HG03060 (cell line): ENCODE results near the gene EXOC6B.

Experiments used
- ATAC-seq: cut with Tn5 transposase; IDR thresholded peaks from one replicate; pipeline ENCODE4 v1.9.1; 2021; ENCODE audit warnings: low read depth, moderate number of reproducible peaks; ENCODE audit not compliant: unreplicated experiment

EXOC6B gene

DNA sequence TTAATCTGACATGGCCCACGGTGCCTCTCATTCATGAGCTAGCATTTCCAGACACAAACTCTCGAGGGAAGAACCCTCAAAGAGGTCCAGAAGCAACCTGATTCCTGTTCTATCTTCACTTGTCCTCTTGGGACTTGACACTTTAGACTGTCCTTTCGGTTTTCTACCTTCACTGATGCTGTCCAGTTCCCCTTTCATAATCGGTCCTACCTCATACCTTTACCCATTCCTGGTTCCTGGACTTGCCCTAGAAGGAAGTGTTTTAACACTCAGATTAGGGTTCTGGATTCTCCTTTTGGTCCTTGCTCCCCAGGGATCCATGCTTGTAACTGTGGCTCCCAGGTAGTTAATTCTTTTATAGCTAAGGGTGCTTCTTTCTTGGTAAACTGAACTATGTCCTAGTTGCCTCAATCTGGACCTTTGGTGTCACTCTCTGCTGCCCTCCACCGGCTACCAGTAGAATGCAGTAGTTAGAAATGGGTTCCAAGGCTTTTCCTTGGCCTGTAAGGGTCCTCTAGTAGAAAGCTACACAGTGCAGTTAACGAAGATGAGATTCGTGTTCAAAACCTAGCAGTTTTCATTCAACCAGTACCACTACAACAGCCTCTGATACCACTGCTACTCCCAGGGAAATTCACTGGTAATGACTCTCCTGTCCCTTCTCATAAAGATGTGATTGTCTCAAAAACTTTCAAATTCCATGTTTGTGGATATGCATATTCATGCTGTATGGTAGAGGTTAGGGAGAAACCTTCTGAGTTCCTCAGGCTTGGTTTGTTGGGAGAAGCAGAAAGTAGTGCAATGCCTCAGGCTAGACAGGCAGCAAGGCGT lies 500.0 kb downstream of the EXOC6B start:
- ATAC-seq, result no peak

DNA sequence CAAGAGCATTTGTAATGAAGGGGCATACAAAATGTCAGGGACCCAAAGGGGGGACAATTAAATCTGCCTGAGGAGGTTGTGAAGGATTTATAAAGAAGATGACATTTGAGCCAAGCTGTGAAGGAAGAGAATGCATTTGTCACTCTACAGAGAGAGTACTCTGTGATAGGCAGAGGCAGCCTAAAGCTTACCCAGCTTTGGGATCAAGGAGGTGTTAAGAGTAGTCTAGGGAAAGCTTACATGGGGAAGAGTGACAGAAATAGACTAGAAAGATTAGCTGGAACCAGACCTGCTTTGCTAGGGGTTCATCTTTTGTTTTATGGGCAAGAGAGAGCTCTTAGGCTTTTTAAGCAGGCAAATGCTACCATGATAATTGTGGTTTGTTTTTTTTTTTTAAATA lies 509.1 kb downstream of the EXOC6B start:
- no peak for ATAC-seq

DNA sequence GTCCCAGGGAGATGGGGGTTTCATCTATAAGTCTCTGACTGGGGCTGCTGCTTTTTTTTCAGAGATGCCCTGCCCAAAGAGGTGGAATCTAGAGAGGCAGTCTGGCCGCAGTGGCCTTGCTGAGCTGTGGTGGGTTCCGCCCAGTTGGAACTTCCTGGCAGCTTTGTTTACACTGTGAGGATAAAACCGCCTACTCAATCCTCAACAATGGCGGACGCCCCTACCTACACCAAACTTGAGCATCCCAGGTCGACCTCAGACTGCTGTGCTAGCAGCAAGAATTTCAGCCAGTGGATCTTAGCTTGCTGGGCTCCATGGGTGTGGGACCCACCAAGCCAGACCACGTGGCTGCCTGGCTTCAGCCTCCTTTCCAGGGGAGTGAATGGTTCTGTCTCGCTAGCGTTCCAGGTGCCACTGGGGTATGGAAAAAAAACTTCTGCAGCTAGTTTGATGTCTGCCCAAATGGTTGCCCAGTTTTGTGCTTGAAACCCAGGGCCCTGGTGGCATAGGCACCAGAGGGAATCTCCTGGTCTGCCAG lies 525.6 kb downstream of the EXOC6B start:
- ATAC-seq, result no peak

DNA sequence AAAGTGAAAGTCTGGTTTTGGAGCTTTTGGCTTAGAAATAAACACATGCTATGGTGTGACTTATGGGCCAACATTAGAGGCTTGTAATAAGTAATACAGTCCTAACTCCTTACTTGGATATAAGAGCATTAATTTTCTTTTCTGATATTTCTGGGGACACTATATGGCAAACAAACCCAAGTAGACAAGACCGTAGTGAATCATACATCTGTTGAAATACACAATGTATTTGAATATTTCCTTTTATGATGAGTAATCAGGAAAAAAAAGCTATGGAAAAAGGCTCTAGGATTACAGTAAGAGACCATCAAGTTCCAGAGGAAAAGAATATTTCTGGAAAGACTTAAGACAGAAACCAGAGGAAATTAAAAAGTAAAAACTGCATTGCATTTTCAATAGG lies 532.2 kb downstream of the EXOC6B start:
- no peak for ATAC-seq

DNA sequence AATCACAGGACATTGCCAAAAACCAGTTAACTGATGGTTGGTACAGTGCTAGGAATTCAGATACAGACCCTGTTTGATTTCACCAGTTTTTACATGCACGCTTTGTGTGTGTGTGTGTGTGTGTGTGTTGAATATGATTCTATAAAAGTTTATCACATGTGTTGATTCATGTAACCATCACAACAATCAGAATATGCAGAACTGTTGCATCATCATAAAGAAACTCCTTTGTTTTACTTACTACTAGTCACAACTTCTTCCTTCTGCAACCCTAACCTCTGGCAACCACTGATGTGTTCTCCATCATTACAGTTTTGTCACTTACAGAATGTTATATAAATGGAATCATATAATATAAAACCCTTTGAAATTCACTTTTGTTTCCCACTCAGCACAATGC lies 533.4 kb downstream of the EXOC6B start:
- ATAC-seq, result no peak

DNA sequence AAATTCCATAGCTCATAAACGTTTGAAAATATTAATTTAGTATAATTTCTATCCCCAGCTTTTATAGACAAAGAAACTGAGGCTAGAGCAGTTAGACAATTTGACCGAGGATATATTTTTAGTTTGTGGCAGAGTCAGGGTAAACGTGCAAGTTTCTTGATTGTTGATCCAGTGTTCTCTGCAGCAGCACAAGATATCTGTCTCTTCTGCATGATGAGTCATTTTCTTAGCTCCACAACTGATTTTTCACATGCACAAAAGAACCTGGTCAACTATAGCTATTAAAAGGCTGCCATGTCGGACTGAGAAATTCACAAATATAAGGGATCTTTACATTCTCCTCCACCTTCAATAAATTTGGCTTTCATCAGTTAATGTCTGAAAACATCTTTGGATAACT lies 534.8 kb downstream of the EXOC6B start:
- ATAC-seq, result no peak

DNA sequence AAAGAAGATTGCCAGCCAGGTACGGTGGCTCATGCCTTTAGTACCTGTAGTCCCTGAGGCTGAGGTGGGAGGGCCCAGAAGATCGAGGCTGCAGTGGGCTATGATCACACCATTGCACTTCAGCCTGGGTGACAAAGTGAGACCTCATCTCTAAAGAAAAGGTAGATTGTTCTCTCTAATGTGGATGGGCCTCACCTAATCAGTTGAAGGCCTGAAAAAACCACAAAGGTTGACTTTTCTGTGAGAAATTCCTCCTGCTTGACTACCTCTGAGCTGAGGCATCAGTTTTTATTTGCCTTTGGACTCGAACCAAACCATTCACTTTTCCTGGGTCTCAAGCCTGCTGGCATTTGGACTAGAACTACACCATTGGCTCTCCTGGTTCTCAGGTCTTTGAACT lies 536.1 kb downstream of the EXOC6B start:
- ATAC-seq, result no peak

DNA sequence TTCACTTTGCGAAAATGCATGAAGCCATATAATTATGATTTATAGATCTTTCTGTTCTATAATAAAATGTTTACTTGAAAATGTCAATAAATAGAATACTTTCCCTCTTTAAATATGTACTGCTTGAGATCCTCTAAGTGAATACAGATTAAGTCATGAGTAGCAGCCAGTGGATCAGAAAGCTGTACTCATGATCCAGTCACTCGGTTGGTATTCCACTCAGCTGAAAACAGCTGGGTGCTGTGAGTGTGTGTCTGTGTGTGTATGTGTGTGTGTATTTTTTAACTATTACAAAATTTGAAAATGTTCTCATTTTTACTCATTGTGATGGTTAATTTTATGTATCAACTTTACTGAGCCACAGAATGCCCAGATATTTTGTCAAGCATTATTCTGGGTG lies 536.5 kb downstream of the EXOC6B start:
- ATAC-seq, result no peak

DNA sequence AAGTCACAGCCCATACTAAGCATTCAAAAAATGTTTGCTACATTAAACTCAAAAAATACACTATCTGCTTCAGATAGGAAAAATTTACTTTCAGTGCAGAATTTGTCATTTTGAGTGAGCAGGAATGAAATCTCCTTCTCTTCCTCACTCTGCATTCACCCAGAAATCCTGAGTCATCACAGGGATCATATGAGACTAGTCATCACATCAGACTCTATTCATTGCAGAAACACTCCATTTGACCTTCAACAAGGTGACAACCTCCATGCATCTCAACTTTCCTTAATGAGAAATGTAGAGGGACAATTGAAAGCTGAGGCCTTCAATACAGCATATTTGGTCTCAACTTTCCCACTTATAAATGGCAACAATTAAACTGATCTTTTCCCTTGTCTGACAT lies 547.8 kb downstream of the EXOC6B start:
- no peak for ATAC-seq

DNA sequence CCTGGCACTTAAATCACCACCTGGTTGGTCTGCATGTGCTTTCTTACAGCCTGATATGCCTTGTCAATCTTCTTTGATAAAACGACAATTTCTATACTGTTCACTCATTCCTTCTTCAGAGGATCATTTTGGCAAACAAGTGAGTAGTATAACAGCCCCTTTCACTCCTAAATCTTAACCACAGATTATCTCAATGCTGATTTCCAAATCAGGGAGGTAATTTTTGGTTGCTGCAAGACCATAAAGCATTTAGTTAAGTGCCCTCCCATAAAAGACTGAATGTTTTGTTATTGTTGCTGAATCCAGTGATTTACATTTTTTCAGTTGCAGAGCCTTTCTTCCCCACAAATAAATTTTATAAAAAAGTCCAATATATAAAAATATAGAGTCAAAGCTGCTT lies 549.0 kb downstream of the EXOC6B start:
- no peak for ATAC-seq

DNA sequence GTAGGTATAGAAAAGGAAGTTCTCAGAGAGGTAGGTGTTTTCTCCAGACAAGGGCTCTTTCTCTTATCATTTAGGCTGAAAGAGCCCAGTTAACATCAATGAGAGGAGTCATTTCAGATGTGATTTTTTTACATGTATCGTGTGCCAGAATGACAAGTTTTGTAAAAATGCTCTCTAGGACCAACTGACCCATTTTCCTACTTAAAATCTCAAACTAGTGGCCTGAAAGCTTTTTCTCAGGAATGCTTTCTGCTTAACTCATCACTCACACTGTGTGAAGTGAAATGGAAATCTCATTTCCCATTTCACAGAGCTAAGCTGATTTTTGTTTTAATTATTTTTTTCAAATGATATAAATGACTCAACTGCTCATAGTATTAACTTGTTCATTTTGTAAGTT lies 549.5 kb downstream of the EXOC6B start:
- no peak for ATAC-seq

DNA sequence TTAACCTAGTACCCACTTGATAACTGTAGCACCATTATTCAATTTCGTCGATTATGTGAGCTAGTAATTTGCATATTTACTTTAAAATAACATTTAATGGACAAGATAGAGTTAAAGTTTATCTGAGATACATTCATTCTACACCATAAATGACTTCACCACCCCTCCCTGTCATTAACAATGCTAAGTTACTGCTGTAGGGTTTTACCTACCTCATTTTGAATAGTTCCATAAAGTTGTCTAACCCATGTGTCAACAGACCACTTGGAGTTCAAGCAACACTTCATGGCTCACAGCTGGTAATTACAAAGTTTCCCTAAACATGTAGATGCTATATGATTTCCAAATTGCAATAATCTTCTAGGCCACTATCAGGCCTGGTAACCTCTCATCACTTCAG lies 550.7 kb downstream of the EXOC6B start:
- ATAC-seq, result no peak

DNA sequence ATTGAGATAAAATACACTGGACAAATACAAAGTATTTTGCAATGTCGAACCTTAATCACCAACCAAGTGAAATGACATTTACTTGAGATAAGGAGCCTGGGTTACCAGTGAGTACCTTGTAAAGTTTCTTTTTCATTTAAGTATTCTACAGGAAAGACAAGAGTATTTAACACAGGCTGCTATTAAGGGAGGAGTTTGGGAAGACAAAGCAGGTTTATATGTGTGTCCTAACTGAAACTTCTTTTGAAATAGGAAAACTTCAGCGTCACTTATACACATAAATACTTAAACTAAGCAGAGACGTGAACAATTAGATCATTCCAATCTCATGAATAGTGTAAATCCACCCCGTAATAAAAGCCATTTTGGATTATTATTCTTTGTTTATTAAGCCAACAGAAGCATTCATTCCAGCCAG lies 551.4 kb downstream of the EXOC6B start:
- no peak for ATAC-seq

DNA sequence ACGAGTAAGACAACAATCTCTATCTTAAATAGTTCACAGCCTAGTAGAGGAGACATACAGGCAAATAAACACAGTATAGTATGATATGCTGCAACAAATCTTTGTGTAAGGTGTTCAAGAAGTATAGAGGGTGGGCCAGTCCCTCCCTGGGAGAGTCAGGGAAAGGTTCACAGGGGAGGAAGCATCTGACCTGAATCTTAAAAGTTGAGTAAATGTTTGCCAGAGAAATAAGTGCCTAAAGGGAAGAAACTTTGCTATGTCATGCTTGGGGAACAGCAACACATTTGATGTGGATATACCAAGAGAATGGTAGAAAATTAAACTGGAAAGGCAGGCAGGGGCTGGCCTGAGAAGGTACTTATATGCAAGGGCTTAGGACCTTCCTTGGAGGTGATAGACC lies 552.4 kb downstream of the EXOC6B start:
- ATAC-seq, result no peak

DNA sequence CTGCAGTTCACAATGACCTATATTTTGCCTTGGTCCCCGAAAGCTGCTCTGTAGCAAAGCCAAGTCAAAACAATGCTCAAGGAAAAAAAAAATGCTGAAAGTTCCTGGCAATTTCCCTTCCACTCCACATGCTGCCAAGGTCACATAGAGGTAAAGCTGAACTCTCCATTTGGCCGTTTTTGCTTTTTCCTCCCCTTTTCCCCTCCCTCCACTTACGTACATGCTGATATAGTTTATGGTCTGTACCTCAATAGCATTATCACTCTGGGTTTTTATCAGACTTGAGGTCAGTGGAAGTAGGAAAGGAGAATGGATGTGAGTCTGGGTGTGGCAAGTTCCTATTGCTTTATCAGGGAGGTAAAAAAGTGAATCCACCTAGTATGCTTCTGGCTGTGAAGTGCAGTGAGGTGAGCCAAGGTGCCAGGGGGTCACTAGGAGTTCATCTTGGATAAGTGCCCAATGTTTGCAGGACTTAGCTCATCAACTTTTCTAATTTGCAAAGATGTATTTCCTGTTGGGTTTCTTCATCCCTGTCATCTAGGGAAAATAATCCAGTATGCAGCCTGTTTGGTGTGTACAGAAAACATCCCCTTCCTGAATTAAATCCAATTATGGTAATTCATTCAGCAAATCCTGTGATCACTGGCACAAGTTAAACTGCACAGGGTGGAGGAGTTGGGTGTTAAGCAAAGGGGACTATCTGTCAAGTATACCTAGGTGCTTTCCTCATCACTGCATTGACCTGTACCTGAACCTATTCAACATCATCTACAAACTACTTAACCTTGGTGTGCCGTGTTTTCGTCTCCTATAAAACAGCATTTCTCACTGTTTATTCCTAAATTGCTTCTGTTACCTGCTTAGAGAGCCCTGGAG lies 553.8 kb downstream of the EXOC6B start:
- ATAC-seq, result no peak

DNA sequence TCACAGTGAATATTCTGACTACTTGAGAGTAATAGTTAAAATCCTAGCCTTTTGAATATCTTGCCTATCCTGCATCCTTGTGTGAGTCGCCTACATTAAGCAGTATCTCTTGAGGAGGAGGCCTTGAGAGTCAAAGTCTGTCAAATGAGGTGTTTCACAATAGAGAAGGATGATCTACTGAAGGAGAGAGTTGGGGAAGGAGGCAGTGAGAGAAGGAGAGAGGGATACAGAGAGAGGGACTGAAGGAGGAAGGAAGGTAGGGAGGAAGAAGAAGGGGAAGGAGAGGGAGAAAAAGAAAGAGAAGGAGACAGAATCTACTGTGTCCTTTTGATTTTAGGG lies 554.6 kb downstream of the EXOC6B start:
- no peak for ATAC-seq

DNA sequence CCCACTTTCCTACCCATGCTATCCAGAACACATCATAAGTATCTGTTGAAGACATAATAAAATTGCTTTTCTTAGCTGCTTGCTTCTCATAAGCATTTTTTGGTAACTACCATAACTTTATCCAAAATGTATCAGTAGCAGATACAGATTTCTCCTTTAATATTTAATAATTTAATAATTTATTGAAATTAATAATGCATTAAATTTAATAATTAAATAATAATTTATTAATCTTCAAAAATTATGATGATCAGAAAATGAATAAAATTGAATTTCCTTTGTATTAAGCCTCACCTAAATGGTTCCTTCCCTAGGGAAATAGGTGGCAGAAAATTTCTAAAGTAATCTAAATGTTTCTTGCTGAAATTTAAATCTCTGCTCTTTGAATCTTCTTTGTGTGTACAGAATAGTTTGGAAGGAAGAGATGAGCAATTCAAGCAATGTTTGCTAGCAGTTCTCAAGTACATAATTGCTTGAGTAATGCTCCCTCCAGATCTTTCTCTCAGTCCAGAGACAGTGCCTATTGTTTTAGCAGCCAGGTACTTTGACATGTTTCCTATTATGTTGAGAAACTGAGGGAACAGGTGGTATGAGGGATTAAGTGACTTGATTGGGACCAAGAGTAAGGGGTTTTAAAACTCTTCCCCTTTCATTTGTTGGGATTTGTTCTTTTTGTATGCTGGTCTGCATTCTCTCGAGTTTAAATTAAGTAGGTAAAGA lies 555.1 kb downstream of the EXOC6B start:
- no peak for ATAC-seq

DNA sequence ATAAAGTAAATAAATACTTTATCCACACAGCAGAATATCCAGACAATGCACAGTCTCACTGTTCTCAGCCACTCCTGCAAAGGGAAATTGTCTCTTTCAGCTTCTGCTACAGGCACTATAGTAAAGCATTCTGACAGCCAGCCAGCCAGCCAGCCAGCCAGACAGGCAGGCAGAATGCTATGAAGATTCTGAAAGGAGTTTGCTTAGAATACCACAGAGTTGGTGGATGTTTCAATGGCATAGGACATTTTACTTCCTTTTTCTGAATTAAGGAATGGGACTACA lies 562.1 kb downstream of the EXOC6B start:
- ATAC-seq, result no peak

DNA sequence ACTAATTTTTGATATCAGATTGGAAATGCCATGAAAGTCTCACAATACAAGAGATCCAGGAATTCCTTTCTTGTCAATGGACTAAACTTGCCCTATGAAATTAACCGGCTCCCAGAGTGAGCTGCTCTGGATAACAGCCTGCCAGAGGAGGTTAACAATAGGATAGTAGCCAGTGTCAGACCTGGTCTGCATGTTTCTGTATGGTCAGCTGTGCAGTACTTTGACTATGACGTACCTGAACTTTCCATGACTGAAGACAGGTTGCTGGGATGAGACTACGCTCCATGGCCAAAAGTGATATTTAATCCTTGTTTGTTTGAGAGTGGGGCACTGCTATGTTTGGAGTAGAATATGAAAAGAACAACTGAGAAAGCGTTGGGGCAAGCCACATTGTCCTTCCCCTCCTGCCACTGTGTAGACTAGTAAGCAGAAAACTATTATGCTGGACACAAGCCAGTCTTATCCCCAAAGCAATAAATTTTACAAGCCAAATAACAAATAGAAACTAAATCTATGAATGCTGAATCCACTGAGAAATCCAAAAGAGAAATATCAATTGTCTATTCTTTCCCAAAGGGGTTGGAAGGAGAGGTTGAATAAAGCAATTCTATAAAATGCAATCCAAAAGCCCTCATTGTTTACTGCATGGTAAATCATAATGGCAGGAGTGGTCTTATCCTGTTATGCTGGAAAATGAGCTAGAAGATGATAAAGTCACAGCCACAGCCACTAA lies 562.6 kb downstream of the EXOC6B start:
- no peak for ATAC-seq

DNA sequence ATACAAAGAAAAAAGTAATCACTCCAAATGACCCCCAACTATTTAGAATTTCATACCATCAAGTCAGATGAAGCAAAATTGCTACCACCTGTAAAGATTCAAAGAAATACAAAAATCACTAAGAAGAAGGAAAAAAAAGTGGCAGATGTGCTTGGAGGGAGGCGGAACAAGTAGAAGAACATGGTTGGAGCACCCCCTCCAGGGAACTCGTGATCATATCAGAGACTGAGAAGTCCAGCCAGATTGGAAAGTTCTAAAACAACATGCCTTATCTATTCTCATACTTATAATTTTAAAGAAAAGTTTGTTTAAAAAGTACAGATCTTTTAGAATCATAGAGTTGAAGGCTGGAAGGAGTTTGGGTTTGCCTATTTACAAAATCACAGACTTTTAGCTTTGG lies 564.8 kb downstream of the EXOC6B start:
- ATAC-seq, result no peak

DNA sequence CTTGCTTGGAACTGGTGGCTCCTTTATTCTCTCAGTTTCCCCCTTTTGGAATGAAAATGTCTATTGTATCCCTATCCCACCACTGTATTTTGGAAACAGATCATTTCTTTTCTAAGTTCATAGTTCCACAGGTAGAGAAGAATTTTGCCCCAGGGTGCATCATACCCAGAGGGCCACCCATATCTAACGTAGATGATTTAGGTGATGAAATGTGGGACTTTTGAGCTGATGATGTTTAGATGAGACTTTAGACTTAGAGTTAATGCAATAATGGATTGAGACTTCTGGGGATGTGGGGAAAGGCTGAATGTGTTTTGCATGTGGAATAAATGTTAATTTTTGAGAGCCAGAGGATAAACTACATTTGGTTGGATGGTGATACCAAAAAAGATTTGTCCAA lies 570.3 kb downstream of the EXOC6B start:
- ATAC-seq, result no peak
